Activated B cell treated with CpG ODN at 0.5 μM for 24 hours (primary cell): ENCODE results near the gene SLC29A3. TPM values are rescaled to one million over a fixed set of nuclear protein-coding genes. Genes with fewer than 3 reads are reported as not detected.

ENCODE experiments used
- ATAC-seq: fragments of 200-7000 bp; cut with Tn5 transposase; one replicate; pipeline ENCODE4 v1.10.0; 2021; ENCODE audit warnings: low read depth, mild to moderate bottlenecking, moderate library complexity
- CTCF ChIA-PET: fragments of 350-600 bp; sonication (Branson Sonifier 250); formaldehyde crosslinking; loops from one replicate; lab custom pipeline; 2021; ENCODE audit warnings: antibody characterized with exemption; lab: Charles Lee
- POLR2A ChIA-PET: fragments of 350-600 bp; sonication (Branson Sonifier 250); formaldehyde crosslinking; loops from one replicate; lab custom pipeline; 2021; ENCODE audit warnings: antibody characterized with exemption; lab: Charles Lee
- DNase-seq: peaks from one replicate; pipeline ENCODE4 v3.0.0; 2022
- H3K27ac Mint-ChIP-seq: one replicate; pipeline ENCODE4 v1.8.0; 2020; ENCODE audit warnings: mixed read lengths
- H3K27me3 Mint-ChIP-seq: one replicate; pipeline ENCODE4 v1.8.0; 2021; ENCODE audit warnings: mixed read lengths
- H3K36me3 Mint-ChIP-seq: one replicate; pipeline ENCODE4 v1.8.0; 2021; ENCODE audit warnings: low read depth, mixed read lengths
- H3K4me1 Mint-ChIP-seq: one replicate; pipeline ENCODE4 v1.8.0; 2021; ENCODE audit warnings: mixed read lengths
- H3K4me3 Mint-ChIP-seq: one replicate; pipeline ENCODE4 v1.8.0; 2020; ENCODE audit warnings: mild to moderate bottlenecking, mixed read lengths
- H3K9me3 Mint-ChIP-seq: one replicate; pipeline ENCODE4 v1.8.0; 2020; ENCODE audit warnings: mixed read lengths
- intact Hi-C: fragments of 100-400 bp; cut with micrococcal nuclease; formaldehyde crosslinking; loops from one replicate; pipeline ENCODE4 v1.15.1; 2024
- total RNA-seq: library from RNA; stranded (reverse); gene quantifications from 2 replicates; pipeline ENCODE4 v1.2.3, GENCODE V29; 2022
- TF ChIP-seq, protein P1 (sequence below): fragments of 200-600 bp; IDR thresholded peaks from one replicate; pipeline ENCODE4 v1.8.0; 2022; ENCODE audit warnings: antibody characterized with exemption, mild to moderate bottlenecking

SLC29A3 gene
- total RNA-seq, 1 donor from 2014 or later: 4.3 TPM

DNA sequence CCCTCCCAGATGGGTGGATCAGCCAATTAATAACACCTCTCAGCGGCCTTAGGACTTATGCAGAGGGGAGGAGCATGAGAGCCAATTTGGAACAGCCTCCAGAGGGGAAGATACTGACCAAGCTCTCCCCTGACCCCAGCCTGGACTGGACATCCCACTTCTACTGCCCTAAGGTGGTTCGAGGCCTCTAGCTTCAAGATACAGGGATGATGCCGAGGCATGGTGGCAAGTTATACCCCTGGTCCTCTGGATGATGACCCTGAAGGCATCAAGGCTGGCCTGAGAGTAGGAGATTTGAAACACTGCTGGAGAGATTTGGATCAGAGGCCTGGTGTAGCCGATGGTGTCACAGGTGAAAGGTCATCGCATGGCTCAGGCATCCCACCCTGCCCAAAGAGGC, 80.9 kb downstream of the SLC29A3 start:
- no peaks in the 10 kb centered on the region for H3K36me3 Mint-ChIP-seq
- H3K9me3 Mint-ChIP-seq: no peaks in the 10 kb centered on the region
- CTCF ChIA-PET: interaction anchor here (1.5 kb wide), 1 partner anchor 80 kb away, joined by 4 read pairs; the partner anchor contains the start of gene SLC29A3
- peaks cover 32% of the 10 kb centered on the region for H3K27me3 Mint-ChIP-seq
- DNase-seq (no peak), ATAC-seq (no peak)
- intact Hi-C loops: loop anchor here (5.0 kb wide), 2 partner anchors 97 to 412 kb away; no protein-coding TSS in a partner anchor
- POLR2A ChIA-PET: no interaction called here
- no peak overlapping the region for H3K4me3 Mint-ChIP-seq
- H3K4me1 Mint-ChIP-seq: peaks cover 8% of the 10 kb centered on the region
- H3K27ac Mint-ChIP-seq: no peak overlapping the region
- TF ChIP-seq, protein P1, sequence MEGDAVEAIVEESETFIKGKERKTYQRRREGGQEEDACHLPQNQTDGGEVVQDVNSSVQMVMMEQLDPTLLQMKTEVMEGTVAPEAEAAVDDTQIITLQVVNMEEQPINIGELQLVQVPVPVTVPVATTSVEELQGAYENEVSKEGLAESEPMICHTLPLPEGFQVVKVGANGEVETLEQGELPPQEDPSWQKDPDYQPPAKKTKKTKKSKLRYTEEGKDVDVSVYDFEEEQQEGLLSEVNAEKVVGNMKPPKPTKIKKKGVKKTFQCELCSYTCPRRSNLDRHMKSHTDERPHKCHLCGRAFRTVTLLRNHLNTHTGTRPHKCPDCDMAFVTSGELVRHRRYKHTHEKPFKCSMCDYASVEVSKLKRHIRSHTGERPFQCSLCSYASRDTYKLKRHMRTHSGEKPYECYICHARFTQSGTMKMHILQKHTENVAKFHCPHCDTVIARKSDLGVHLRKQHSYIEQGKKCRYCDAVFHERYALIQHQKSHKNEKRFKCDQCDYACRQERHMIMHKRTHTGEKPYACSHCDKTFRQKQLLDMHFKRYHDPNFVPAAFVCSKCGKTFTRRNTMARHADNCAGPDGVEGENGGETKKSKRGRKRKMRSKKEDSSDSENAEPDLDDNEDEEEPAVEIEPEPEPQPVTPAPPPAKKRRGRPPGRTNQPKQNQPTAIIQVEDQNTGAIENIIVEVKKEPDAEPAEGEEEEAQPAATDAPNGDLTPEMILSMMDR: no peak

DNA sequence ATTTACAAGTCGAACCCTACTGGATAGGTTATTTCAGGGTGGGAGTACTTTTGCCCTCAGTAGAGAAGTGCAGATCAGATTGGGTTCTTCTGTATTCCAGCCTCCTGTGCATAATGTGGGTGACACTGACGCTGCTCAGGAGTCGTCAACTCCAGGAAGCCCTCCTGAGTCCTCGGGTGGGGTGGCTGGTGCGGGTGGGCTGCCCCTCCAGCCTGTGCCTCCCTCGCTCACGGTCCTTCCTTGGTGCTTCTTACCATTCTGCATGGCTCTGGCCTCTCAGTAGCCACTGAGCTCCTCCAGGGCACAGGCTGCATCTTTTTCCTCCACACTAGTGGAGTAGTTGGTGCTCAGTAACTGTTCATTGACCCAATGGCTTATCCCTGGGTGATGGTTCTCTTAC, 82.0 kb downstream of the SLC29A3 start:
- peaks cover 23% of the 10 kb centered on the region for H3K27me3 Mint-ChIP-seq

DNA sequence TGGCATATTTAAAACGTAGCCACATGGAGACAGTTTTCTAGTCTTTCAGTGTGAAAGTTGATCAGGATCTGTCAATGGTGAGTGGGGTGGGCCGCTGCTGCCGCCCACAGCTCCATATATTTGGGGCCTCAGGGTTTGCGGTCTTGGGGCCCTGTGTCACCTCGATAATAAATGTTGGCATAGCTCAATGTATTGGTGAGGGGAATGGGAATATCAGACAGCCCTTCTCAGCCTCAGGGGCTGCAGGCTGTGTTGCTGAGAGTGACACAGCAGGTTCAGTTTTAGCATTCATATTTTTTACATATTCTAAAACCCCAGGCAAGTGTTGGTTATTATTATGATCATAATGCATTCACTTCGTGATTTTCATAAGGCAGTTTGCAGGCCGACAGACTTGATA, 82.9 kb downstream of the SLC29A3 start:
- CTCF ChIA-PET: no interaction called here
- no peak for ATAC-seq

More for the DNA sequence above, 82.0 kb downstream of the SLC29A3 start:
- TF ChIP-seq, protein P1: no peak
- ChIA-PET CTCF (no interaction called here), POLR2A (no interaction called here)
- intact Hi-C loops: no loop called here
- peaks cover 4% of the 10 kb centered on the region for H3K4me1 Mint-ChIP-seq
- no peak overlapping the region for H3K27ac Mint-ChIP-seq
- H3K36me3 Mint-ChIP-seq: no peaks in the 10 kb centered on the region
- H3K9me3 Mint-ChIP-seq: no peaks in the 10 kb centered on the region
- no peak overlapping the region for H3K4me3 Mint-ChIP-seq
- ATAC-seq: no peak
- no peak for DNase-seq

DNA sequence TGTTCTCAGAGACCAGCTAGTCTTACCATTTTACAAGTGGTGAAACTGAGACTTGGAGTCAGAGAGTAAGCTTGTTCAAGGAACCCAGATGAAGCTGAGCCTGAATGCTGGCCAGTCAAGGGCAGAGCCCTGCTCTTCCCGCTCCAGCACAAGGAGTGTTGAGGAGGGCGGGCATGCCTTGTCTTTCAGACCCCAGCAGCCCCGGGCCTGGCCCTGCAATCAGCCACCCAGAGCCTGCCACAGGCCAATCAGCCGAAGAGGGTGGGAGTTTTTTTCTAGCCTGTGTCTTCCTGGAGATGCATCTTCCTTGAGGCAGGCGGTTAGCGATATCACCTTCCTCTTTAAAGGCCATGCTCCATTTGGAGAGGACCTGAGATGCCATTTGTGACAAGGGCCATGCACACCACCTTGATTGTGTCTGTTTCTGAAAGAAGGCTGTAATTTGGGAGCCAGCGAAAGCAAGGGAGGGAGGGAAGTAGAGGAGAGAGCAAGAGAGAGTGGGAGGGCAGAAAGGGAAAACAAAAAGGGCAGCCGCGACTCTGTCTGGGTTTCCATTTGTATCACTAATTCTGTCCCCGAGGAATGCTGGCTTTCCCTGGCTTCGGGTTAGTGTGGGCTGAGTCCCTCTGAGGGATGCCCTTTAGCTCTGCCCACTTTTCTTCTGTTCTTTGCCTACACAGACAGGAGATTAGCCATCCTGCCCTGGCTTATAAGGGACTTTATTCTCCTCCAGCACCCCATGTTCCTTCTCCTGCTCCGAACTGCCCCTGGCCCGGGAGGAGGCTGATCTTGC, 85.6 kb downstream of the SLC29A3 start:
- ChIA-PET CTCF (no interaction called here), POLR2A (no interaction called here)
- Mint-ChIP-seq H3K4me1 (no peaks in the 10 kb centered on the region), H3K27me3 (peaks cover 15% of the 10 kb centered on the region), H3K27ac (no peak overlapping the region), H3K36me3 (no peaks in the 10 kb centered on the region), H3K9me3 (no peaks in the 10 kb centered on the region), H3K4me3 (no peak overlapping the region)
- ATAC-seq: no peak
- intact Hi-C loops: no loop called here
- TF ChIP-seq, protein P1: no peak
- DNase-seq: no peak

More for the DNA sequence above, 82.9 kb downstream of the SLC29A3 start:
- Mint-ChIP-seq H3K4me3 (no peak overlapping the region), H3K27ac (no peak overlapping the region), H3K36me3 (no peaks in the 10 kb centered on the region), H3K27me3 (peaks cover 26% of the 10 kb centered on the region), H3K4me1 (peaks cover 3% of the 10 kb centered on the region), H3K9me3 (no peaks in the 10 kb centered on the region)
- TF ChIP-seq, protein P1: no peak
- POLR2A ChIA-PET: no interaction called here
- intact Hi-C loops: no loop called here
- no peak for DNase-seq

DNA sequence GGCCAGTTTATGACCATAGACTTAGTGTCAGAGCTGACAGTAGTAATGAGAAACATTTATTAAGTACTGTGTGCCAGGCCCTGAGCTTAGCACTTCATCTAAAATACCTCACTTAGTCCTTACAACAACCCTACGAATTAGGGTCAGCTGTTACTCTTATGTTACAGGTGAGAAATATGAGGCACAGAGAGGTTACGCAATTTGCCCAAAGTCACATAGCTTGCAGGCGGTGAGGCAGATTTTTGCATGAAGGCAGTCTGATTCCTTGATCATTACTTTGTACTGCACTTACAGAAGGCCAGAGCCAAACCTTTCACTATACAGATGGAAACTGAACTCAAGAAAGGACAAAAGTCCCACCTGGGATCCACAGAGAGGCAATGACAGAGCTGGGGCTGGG, 87.8 kb downstream of the SLC29A3 start:
- intact Hi-C loops: no loop called here
- TF ChIP-seq, protein P1: no peak
- ATAC-seq (no peak), DNase-seq (no peak)
- H3K27ac Mint-ChIP-seq: no peak overlapping the region
- no peaks in the 10 kb centered on the region for H3K4me1 Mint-ChIP-seq
- H3K36me3 Mint-ChIP-seq: no peaks in the 10 kb centered on the region
- CTCF ChIA-PET: no interaction called here
- H3K4me3 Mint-ChIP-seq: no peak overlapping the region
- peaks cover 11% of the 10 kb centered on the region for H3K27me3 Mint-ChIP-seq
- peaks cover 8% of the 10 kb centered on the region for H3K9me3 Mint-ChIP-seq
- POLR2A ChIA-PET: no interaction called here
